ENCODE data around the gene VSNL1.

Gene VSNL1

DNA sequence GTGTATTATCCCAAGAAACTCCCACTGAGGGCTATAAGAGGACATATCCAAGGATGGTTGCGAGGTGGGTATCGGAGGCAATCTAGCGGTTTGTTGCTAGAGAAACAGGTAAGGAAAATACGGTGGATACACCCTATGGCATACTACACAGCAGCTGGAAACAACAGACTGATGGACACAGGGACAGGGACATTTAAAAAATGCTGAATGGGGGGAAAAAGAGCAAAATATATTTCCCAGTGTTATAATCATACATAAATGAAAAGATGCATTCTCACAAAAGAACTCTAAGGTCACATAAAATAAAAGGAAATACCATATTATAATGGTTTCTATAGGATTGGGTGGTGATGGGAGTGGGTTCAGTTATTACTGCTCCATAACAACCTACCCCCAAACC, 117.3 kb downstream of the VSNL1 start:
- no peak overlapping the region for H3K4me3 ChIP-seq (ENCODE audit: low read depth, low read length)
- TF ChIP-seq, protein P1, sequence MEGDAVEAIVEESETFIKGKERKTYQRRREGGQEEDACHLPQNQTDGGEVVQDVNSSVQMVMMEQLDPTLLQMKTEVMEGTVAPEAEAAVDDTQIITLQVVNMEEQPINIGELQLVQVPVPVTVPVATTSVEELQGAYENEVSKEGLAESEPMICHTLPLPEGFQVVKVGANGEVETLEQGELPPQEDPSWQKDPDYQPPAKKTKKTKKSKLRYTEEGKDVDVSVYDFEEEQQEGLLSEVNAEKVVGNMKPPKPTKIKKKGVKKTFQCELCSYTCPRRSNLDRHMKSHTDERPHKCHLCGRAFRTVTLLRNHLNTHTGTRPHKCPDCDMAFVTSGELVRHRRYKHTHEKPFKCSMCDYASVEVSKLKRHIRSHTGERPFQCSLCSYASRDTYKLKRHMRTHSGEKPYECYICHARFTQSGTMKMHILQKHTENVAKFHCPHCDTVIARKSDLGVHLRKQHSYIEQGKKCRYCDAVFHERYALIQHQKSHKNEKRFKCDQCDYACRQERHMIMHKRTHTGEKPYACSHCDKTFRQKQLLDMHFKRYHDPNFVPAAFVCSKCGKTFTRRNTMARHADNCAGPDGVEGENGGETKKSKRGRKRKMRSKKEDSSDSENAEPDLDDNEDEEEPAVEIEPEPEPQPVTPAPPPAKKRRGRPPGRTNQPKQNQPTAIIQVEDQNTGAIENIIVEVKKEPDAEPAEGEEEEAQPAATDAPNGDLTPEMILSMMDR (IDR thresholded peaks at IDR 0.05; ENCODE audit: low read depth, low read length), result no peak

DNA sequence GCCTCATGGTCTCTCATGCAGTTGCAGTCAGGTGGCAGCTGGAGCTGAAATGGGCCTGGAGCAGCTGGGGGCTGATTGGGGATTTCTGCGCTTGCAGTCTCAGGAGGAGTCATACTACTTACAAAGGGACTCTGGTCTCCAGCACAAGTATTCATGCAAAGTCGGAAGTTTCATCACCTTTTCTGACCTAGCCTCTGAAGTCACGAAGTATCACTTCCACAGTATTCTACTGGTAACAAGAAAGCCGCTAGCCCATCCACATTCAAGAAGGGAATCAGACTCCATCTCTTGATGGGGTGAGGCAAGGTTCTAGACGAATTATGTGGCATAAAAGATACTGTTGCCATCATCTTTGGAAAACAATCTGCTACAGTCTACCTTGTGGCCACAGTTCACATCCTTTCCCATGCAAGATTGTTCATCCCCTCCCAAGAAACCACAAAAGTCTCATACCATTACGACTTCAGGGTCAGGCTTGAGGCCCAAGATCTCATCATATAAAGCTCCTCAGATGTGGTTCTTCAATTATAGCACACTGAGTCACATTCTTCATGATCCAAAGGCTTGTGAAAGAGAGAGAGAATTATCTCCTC, 117.9 kb downstream of the VSNL1 start:
- no peak overlapping the region for H3K4me3 ChIP-seq (ENCODE audit: low read depth, low read length)

DNA sequence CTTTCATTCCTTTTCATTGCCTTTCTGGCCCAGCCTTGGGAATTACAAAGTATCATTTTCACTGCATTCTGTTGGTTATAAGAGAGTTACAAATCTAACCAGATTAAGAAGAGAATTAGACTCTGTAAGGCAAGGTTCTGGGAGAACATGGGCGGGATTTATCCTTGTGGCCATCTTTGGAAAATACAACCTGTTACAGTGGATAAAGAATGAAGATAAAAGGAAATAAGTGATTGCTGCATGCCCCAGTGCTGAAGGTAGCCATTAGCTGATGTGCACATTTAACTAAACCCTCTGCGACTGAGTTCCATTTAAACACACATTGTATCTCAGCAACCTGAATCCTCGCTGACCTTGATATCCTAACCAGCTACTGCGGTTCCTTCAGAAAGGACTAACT, 119.7 kb downstream of the VSNL1 start:
- TF ChIP-seq, protein P1 (IDR thresholded peaks at IDR 0.05; ENCODE audit: low read depth, low read length), result no peak

More for the DNA sequence above, 117.9 kb downstream of the VSNL1 start:
- TF ChIP-seq, protein P1 (IDR thresholded peaks at IDR 0.05; ENCODE audit: low read depth, low read length), result no peak

DNA sequence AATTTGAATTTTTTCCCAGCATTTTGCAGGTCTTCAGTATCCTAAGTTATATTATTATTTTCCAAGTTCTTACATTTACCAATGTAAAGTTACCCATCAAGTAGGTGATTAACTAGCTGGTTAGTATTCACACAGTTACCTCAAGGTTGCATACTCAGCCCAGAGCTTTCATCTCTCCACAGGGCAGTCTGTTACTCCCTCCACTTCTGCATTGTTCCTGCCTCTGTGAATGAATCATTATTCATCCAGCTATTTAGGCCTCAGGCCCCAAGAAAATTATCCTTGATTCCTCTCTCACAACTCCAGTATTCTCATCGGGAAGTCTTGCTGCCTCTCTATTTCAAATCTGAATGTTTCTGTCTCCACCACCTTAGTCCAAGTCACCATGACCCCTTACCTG, 121.0 kb downstream of the VSNL1 start:
- TF ChIP-seq, protein P1 (IDR thresholded peaks at IDR 0.05; ENCODE audit: low read depth, low read length), result no peak
- H3K4me3 ChIP-seq (ENCODE audit: low read depth, low read length), result no peak overlapping the region

More for the DNA sequence above, 119.7 kb downstream of the VSNL1 start:
- no peak overlapping the region for H3K4me3 ChIP-seq (ENCODE audit: low read depth, low read length)

GRCh38 chr2:17662723-17663122, 122.2 kb downstream of the VSNL1 start:
- H3K4me3 ChIP-seq (ENCODE audit: low read depth, low read length), result no peak overlapping the region
- TF ChIP-seq, protein P1 (IDR thresholded peaks at IDR 0.05; ENCODE audit: low read depth, low read length), result no peak

DNA sequence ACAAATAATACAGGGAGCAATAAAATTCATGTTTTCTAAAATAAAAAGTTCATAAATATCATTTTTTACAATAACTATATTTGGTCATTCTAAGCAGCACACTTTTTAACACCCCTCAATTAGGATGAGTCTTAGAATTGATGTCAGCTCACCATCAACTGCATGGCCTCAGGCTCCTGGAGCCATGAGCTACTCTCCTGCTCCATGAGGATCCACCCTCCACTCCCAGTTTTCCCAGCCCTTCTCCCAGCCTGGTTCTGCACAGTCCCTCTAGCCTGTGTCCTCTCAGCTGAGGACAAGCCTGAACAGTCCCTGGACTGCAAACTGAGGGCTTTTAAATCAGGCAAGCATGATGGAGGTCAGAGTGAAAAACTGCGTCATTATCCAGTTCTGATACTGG, 124.0 kb downstream of the VSNL1 start:
- H3K4me3 ChIP-seq (ENCODE audit: low read depth, low read length), result no peak overlapping the region
- TF ChIP-seq, protein P1 (IDR thresholded peaks at IDR 0.05; ENCODE audit: low read depth, low read length), result no peak

GRCh38 chr2:17667898-17668297, 127.4 kb downstream of the VSNL1 start:
- no peak overlapping the region for H3K4me3 ChIP-seq (ENCODE audit: low read depth, low read length)
- TF ChIP-seq, protein P1 (IDR thresholded peaks at IDR 0.05; ENCODE audit: low read depth, low read length), result no peak
